Heart left ventricle (tissue), 13 donors: ENCODE measurements around the gene WTAP.

Experiments used
- POLR2A ChIP-seq, 2 donors: fragments of 450-650 bp; IDR thresholded peaks; one replicate each; pipeline ENCODE4 v1.6.1; 2017; ENCODE audit warnings: antibody characterized with exemption in 2 of 2, mild to moderate bottlenecking in 2 of 2, moderate library complexity in 2 of 2
- TF ChIP-seq, protein P1 (sequence below), 12 donors: fragments of 200-600 bp; sonication (generic) in 4 of 12; IDR thresholded peaks; one replicate each; pipeline versions ENCODE4 v1.5.0 to v1.8.0; 2018 to 2022; ENCODE audit warnings: antibody characterized with exemption in 12 of 12, mild to moderate bottlenecking in 5 of 12
- donor health status: ischemic (EF 13 %, LVEDD 7.1; RV severe dilation, severe dysfunction).
- donor health status: DM: no; HTN: yes; CAD: no.
- donor health status: DM: no; HTN: no; CAD: no.
- donor health status: ischemic (EF 25% LVEDD 6.9; RV normal size, moderate dysfunction).
- donor health status: ischemic (EF 25% LVEDD 5.7; RV mildly dilated, moderate dysfunction).
- donor health status: ischemic (EF 35%, LVEDD 5.7; RV mildly dilated, moderate dysfunction).
- donor health status: nonischemic (EF 11% LVEDD 7.7; RV severe dilation, severe dysfunction).
- donor health status: DM: yes; HTN: yes; CAD: no.
- donor health status: PGD.
- donor health status: ischemic (EF 29% LVEDD 5.4; RV normal size, mild dysfunction).
- donor health status: nonischemic (EF 23%, LVEDD 6.1; RV moderate dilation, normal function).

GRCh38 chr6:159723259-159723658 is 4.0 kb upstream of the WTAP start:
- TF ChIP-seq, protein P1, sequence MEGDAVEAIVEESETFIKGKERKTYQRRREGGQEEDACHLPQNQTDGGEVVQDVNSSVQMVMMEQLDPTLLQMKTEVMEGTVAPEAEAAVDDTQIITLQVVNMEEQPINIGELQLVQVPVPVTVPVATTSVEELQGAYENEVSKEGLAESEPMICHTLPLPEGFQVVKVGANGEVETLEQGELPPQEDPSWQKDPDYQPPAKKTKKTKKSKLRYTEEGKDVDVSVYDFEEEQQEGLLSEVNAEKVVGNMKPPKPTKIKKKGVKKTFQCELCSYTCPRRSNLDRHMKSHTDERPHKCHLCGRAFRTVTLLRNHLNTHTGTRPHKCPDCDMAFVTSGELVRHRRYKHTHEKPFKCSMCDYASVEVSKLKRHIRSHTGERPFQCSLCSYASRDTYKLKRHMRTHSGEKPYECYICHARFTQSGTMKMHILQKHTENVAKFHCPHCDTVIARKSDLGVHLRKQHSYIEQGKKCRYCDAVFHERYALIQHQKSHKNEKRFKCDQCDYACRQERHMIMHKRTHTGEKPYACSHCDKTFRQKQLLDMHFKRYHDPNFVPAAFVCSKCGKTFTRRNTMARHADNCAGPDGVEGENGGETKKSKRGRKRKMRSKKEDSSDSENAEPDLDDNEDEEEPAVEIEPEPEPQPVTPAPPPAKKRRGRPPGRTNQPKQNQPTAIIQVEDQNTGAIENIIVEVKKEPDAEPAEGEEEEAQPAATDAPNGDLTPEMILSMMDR (IDR thresholded peaks at IDR 0.05): no peak
- TF ChIP-seq POLR2A (IDR thresholded peaks at IDR 0.05): no peak
